ENCODE data around the gene NR2F1-AS1.

DNA sequence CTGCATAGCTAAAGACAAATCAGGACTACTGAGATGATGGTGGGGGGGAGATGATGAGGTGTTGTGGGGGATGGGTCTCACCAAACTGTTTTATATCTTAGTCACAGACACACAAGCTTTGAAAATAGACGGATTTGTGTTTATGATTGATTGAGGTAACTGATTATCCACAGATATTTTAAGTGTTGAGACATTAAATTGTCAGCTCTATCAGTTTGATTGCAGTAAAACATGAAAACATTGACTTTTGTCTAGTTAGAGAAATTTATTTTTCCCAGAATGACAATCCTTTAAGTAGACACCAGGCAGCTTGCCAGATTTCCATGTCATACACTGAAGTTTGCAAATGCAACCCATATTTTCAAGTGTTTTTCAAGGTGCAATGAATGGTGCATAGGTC lies 149.8 kb downstream of the NR2F1-AS1 start:
- TF ChIP-seq CSRNP3 (CRISPR knock-in tag; IDR thresholded peaks at IDR 0.05) (no peak), ISL1 (CRISPR knock-in tag; IDR thresholded peaks at IDR 0.05) (peak; percentile 60), PPARA (CRISPR knock-in tag; IDR thresholded peaks at IDR 0.05; ENCODE audit: borderline replicate concordance) (no peak), ESRRG (CRISPR knock-in tag; IDR thresholded peaks at IDR 0.05) (no peak), TCF4 (CRISPR knock-in tag; IDR thresholded peaks at IDR 0.05; ENCODE audit: borderline replicate concordance) (no peak), TSHZ2 (CRISPR knock-in tag; IDR thresholded peaks at IDR 0.05) (no peak), GLIS3 (CRISPR knock-in tag; IDR thresholded peaks at IDR 0.05) (no peak), BACH2 (CRISPR knock-in tag; IDR thresholded peaks at IDR 0.05; ENCODE audit: borderline replicate concordance) (no peak), ZC3H10 (CRISPR knock-in tag; IDR thresholded peaks at IDR 0.05) (no peak), SNAI2 (CRISPR knock-in tag; IDR thresholded peaks at IDR 0.05) (no peak), TOX (CRISPR knock-in tag; IDR thresholded peaks at IDR 0.05; ENCODE audit: borderline replicate concordance) (no peak)
- TF ChIP-seq, protein P1, sequence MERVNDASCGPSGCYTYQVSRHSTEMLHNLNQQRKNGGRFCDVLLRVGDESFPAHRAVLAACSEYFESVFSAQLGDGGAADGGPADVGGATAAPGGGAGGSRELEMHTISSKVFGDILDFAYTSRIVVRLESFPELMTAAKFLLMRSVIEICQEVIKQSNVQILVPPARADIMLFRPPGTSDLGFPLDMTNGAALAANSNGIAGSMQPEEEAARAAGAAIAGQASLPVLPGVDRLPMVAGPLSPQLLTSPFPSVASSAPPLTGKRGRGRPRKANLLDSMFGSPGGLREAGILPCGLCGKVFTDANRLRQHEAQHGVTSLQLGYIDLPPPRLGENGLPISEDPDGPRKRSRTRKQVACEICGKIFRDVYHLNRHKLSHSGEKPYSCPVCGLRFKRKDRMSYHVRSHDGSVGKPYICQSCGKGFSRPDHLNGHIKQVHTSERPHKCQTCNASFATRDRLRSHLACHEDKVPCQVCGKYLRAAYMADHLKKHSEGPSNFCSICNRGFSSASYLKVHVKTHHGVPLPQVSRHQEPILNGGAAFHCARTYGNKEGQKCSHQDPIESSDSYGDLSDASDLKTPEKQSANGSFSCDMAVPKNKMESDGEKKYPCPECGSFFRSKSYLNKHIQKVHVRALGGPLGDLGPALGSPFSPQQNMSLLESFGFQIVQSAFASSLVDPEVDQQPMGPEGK (CRISPR knock-in tag; IDR thresholded peaks at IDR 0.05; ENCODE audit: borderline replicate concordance), result no peak
- TF ChIP-seq, protein P2, sequence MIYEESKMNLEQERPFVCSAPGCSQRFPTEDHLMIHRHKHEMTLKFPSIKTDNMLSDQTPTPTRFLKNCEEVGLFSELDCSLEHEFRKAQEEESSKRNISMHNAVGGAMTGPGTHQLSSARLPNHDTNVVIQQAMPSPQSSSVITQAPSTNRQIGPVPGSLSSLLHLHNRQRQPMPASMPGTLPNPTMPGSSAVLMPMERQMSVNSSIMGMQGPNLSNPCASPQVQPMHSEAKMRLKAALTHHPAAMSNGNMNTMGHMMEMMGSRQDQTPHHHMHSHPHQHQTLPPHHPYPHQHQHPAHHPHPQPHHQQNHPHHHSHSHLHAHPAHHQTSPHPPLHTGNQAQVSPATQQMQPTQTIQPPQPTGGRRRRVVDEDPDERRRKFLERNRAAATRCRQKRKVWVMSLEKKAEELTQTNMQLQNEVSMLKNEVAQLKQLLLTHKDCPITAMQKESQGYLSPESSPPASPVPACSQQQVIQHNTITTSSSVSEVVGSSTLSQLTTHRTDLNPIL (CRISPR knock-in tag; IDR thresholded peaks at IDR 0.05; ENCODE audit: low read depth), result no peak
- TF ChIP-seq, protein P3, sequence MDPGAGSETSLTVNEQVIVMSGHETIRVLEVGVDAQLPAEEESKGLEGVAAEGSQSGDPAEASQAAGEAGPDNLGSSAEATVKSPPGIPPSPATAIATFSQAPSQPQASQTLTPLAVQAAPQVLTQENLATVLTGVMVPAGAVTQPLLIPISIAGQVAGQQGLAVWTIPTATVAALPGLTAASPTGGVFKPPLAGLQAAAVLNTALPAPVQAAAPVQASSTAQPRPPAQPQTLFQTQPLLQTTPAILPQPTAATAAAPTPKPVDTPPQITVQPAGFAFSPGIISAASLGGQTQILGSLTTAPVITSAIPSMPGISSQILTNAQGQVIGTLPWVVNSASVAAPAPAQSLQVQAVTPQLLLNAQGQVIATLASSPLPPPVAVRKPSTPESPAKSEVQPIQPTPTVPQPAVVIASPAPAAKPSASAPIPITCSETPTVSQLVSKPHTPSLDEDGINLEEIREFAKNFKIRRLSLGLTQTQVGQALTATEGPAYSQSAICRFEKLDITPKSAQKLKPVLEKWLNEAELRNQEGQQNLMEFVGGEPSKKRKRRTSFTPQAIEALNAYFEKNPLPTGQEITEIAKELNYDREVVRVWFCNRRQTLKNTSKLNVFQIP (CRISPR knock-in tag; IDR thresholded peaks at IDR 0.05; ENCODE audit: borderline replicate concordance, low read depth), result no peak
